Body of pancreas (tissue), 4 donors: ENCODE results near the gene R3HDM2. TPM values are rescaled to one million over a fixed set of nuclear protein-coding genes. Genes with fewer than 3 reads are reported as not detected.

Source experiments
- ATAC-seq: fragments of 150-250 bp; one replicate; pipeline ENCODE4 v1.9.1; 2016
- DNase-seq, 4 donors: peaks; one replicate each; pipeline ENCODE4 v3.0.0-alpha.2; 2019
- H3K27ac ChIP-seq, 4 donors: fragments of 200-600 bp; sonication (generic); 1 replicate in 3 of 4; 2 replicates in 1 of 4; pipeline versions ENCODE4 v1.5.1 to v1.6.1; 2016 to 2019; ENCODE audit warnings: mild to moderate bottlenecking in 1 of 4, mixed read lengths in 1 of 4, moderate library complexity in 1 of 4
- H3K27me3 ChIP-seq, 2 donors: fragments of 200-600 bp; sonication (generic); one replicate each; pipeline ENCODE4 v1.6.0; 2016; ENCODE audit warnings: mild to moderate bottlenecking in 1 of 2
- H3K36me3 ChIP-seq, 2 donors: fragments of 200-600 bp; sonication (generic); replicated peaks in 1 of 2; 2 replicates each; pipeline ENCODE4 v1.5.1; 2016; ENCODE audit warnings: low read depth in 2 of 2; ENCODE audit not compliant: insufficient read depth in 1 of 2
- H3K4me1 ChIP-seq: fragments of 200-600 bp; sonication (generic); one replicate; pipeline ENCODE4 v1.6.0; 2016
- H3K4me3 ChIP-seq, 2 donors: fragments of 200-600 bp; sonication (generic); 1 replicate in 1 of 2; 2 replicates in 1 of 2; pipeline ENCODE4 v1.5.1; 2016 to 2019
- H3K9me3 ChIP-seq, 3 donors: fragments of 200-600 bp; sonication (generic); 1 replicate in 2 of 3; 2 replicates in 1 of 3; pipeline ENCODE4 v1.5.1; 2016
- POLR2A ChIP-seq, 3 donors: fragments of 450-650 bp; IDR thresholded peaks; one replicate each; pipeline ENCODE4 v1.6.1; 2016; ENCODE audit warnings: antibody characterized with exemption in 3 of 3, mild to moderate bottlenecking in 2 of 3
- WGBS, 2 donors: methylation state at CpG; one replicate each; pipeline ENCODE4 v1.1.5; 2017; 5-methylcytosine and 5-hydroxymethylcytosine counted together
- intact Hi-C: fragments of 100-400 bp; cut with DNase I; formaldehyde crosslinking; loops from one replicate; pipeline ENCODE4 v1.15.1; 2023
- total RNA-seq, 2 donors: library from RNA; depleted of rRNA; stranded (reverse); fragments of >200 nt; gene quantifications; one replicate each; pipeline ENCODE4 v1.1.0, GENCODE V29; 2016
- TF ChIP-seq, protein P1 (sequence below), 7 experiments: fragments of 450-650 bp in 4 of 7; fragments of 200-600 bp in 3 of 7; sonication (generic) in 3 of 7; IDR thresholded peaks; one replicate each; pipeline ENCODE4 v1.5.1; 2016 to 2019; ENCODE audit warnings: antibody characterized with exemption in 7 of 7

The R3HDM2 gene
- total RNA-seq, 2 donors from 2014 or later, result 16.1 to 41.9 TPM

DNA sequence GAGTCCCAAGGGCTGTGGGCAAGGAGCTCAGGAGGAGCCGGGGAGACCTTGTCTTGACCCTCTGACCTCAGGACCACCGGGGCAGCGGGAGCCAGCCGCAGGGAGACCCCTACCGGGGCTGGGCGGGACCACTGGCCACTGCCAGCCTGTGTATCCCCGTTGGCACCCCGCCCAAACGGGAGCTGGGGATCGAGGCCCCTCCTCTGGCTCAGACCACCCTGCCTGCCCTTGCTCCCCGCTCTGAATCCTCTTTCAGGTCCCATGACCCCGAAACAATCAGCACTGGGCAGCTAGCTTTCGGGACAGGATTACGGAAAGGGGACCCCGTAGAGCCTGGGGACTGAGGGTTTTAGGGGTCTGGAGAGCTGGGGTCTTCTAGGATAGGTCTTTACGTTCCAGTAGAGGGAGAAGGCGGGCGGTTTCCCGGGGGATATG is 30.0 kb upstream of the R3HDM2 start:
- no peak for ATAC-seq
- intact Hi-C loops, result no loop called here
- WGBS, 2 donors, result 2 to 5% methylated on average over 7 to 19 of the region's 19 CpGs

DNA sequence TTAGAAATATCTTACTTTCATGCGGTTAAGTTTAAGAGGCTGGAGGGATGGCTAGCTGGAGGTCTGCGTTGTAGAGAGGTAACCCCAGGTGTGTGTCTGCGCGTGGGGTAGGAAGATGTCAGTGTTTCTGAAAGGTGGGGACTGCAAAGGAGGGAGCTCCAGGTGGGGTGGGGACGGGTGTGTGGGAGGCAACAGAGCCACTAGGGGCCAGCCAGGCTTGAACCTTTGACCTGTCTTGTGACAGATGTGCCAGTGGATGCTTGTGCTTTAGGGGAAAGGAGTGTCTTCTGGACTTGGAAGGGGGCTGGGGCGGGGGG is 29.6 kb upstream of the R3HDM2 start:
- Histone ChIP-seq H3K4me3 (no peak overlapping the region), H3K36me3 (no peaks in the 10 kb centered on the region), H3K4me1 (peaks cover 22% of the 10 kb centered on the region), H3K27me3 (no peaks in the 10 kb centered on the region), H3K27ac (no peak overlapping the region), H3K9me3 (no peaks in the 10 kb centered on the region)
- TF ChIP-seq, protein P1, sequence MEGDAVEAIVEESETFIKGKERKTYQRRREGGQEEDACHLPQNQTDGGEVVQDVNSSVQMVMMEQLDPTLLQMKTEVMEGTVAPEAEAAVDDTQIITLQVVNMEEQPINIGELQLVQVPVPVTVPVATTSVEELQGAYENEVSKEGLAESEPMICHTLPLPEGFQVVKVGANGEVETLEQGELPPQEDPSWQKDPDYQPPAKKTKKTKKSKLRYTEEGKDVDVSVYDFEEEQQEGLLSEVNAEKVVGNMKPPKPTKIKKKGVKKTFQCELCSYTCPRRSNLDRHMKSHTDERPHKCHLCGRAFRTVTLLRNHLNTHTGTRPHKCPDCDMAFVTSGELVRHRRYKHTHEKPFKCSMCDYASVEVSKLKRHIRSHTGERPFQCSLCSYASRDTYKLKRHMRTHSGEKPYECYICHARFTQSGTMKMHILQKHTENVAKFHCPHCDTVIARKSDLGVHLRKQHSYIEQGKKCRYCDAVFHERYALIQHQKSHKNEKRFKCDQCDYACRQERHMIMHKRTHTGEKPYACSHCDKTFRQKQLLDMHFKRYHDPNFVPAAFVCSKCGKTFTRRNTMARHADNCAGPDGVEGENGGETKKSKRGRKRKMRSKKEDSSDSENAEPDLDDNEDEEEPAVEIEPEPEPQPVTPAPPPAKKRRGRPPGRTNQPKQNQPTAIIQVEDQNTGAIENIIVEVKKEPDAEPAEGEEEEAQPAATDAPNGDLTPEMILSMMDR (IDR thresholded peaks at IDR 0.05), result no peak
- no peak for TF ChIP-seq POLR2A (IDR thresholded peaks at IDR 0.05)
- ATAC-seq (no peak), DNase-seq (no peak)
- 4 to 6% methylated on average over 5 to 6 of the region's 6 CpGs for WGBS, 2 donors
- intact Hi-C loops, result no loop called here

More for the DNA sequence above, 30.0 kb upstream of the R3HDM2 start:
- peak in 1 of 4 donors; percentile 29 for DNase-seq
- Histone ChIP-seq H3K4me1 (peaks cover 22% of the 10 kb centered on the region), H3K4me3 (no peak overlapping the region), H3K27me3 (no peaks in the 10 kb centered on the region), H3K36me3 (no peaks in the 10 kb centered on the region), H3K9me3 (no peaks in the 10 kb centered on the region), H3K27ac (no peak overlapping the region)
- TF ChIP-seq, protein P1 (IDR thresholded peaks at IDR 0.05), result no peak
- no peak for TF ChIP-seq POLR2A (IDR thresholded peaks at IDR 0.05)

DNA sequence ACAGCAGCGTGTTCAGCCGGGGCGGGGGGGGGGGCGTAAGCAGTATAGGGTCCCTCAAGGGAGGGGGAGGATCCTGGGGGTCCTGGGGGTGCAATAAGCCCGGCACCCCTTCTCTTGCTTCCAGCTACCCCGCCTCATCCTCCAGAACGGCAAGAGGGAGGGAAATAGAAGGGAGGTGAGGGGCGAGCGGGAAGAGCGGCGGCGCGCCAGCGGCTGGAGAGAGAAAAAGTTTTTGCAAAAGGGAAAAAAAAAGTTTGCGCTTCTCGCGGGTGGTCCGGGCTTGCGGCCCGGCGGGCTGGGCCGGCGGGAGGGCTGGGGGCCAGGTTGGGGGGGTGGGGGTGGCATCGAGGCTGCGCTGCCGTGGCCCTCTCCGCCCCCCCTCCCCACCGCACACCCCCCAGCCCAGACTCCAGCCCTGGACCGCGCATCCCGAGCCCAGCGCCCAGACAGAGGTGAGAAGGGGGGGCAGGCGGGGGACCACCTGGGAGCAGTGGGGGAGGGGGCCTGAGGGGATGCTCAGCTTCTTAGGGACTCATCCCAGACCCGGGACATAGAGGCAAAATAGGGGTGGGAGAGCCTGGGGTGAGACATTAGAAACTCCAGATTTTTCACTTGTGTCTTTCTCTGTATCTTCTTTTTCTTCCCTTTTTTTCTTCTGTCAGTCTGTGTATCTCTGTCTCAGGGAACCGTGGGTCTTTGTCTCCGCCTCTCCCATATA is 29.1 kb upstream of the R3HDM2 start, which contains the start of gene GLI1:
GLI1 (plus strand) TSS at position 36 of the 718 bp plus-strand sequence. CDS start 3,907 bp downstream, outside the sequence.
- Histone ChIP-seq H3K27ac (peak within 1 kb of the TSS; percentile 16 to 70 (median 56)), H3K27me3 (no peaks in the 10 kb centered on the region), H3K4me1 (peaks cover 22% of the 10 kb centered on the region), H3K9me3 (no peaks in the 10 kb centered on the region), H3K4me3 (peak within 1 kb of the TSS; percentile 40 to 75), H3K36me3 (no peaks in the 10 kb centered on the region)
- ATAC-seq (no peak), DNase-seq (no peak)
- TF ChIP-seq, protein P1 (IDR thresholded peaks at IDR 0.05), result no peak
- TF ChIP-seq POLR2A (IDR thresholded peaks at IDR 0.05), result no peak
- WGBS, 2 donors, result 1 to 2% methylated on average over 24 to 35 of the region's 36 CpGs
- intact Hi-C loops, result no loop called here

DNA sequence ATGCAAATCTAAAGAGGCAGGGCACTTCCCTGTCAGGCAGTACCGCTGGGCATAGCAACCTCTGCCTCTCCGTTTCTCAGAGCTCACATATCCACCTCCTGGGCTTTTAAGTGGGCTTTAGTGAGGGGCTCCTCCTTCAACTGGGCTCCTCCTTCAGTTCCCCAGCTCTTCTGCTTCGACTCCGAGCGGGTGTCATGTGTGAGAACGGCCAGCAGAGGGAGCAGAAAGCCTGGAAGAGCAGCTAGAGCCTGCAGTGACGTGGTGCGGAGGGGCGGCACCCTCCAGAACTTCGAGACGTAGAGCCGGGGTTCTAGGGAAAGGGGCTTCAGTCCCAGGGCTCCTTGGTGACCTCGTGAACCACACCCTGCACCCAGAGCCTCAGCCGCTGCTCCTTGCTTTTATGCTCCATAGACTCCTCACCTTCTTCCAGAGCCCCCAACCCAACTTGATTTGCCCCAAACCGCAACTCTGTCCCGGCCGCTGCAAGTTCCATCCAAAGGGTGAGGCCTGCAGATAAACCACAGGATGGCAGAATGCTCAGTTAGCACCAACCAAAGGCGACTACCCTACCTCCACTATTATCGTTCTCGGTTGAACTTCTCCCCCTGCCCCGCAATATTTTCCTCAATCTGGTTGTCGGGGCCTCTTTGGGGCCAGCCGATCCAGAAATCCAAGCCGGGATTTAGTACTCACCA is 28.4 kb upstream of the R3HDM2 start:
- H3K27ac ChIP-seq, result peak overlapping the region; percentile 16 to 70 (median 56)
- intact Hi-C loops, result no loop called here
- peak; percentile 93 to 95 (median 94) for DNase-seq
- TF ChIP-seq, protein P1 (IDR thresholded peaks at IDR 0.05), result peak; percentile 88 to 98 (median 95)
- TF ChIP-seq POLR2A (IDR thresholded peaks at IDR 0.05), result peak in 2 of 3 donors; percentile 12 to 22
- WGBS, 2 donors, result 0% methylated on average over 12 to 24 of the region's 24 CpGs
- H3K9me3 ChIP-seq, result no peaks in the 10 kb centered on the region
- no peaks in the 10 kb centered on the region for H3K36me3 ChIP-seq
- H3K4me3 ChIP-seq, result peak overlapping the region; percentile 40 to 75
- no peaks in the 10 kb centered on the region for H3K27me3 ChIP-seq
- ATAC-seq, result peak; percentile 80
- peaks cover 22% of the 10 kb centered on the region for H3K4me1 ChIP-seq
